ENCODE measurements around the gene CRISPLD2. TPM values are rescaled to one million over a fixed set of nuclear protein-coding genes. Genes with fewer than 3 reads are reported as not detected.

CRISPLD2 gene
- polyA plus RNA-seq, 1 donor from 2014 or later: 0.06 TPM

DNA sequence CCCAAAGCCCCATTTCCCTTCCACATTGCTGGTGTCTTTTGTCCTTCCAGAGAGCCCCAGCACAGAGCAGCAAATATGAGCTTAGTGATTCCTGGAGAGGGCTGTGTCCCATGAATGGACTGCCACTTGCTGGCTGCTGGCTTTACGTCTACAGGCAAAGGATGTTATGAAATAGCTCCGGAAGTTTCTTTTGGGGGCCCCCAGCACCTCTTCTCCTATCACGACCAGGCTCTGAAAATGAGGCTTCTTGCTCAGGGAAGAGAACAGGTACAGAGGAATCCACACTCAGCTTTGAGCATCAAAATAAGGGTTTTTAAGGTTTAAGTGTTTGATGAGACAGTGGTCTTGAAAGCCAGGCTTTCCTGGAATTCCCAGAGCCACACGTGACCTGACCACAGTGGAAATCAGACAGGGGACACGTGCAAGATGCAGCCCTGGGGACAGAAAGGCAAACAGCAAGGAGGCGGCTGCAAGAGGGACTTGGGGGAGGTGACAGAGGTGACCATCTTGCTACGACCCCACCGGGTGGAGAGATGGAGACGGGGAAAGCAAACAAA lies 133.5 kb downstream of the CRISPLD2 start:
- H3K9me2 ChIP-seq (ENCODE audit: insufficient read depth, low read length): no peaks in the 10 kb centered on the region
- H3F3A ChIP-seq (ENCODE audit: insufficient read depth, low read length, poor library complexity, severe bottlenecking): no peaks in the 10 kb centered on the region
- no peaks in the 10 kb centered on the region for H3K27me3 ChIP-seq (ENCODE audit: insufficient read depth, low read depth, low read length)
- no peaks in the 10 kb centered on the region for H4K20me1 ChIP-seq (ENCODE audit: insufficient read depth)
- H3K9ac ChIP-seq (ENCODE audit: low read length): no peak overlapping the region
- TF ChIP-seq EZH2 (IDR thresholded peaks at IDR 0.05; ENCODE audit: borderline replicate concordance, insufficient read depth, low read length, poor library complexity, severe bottlenecking): no peak
- TF ChIP-seq, protein P1, sequence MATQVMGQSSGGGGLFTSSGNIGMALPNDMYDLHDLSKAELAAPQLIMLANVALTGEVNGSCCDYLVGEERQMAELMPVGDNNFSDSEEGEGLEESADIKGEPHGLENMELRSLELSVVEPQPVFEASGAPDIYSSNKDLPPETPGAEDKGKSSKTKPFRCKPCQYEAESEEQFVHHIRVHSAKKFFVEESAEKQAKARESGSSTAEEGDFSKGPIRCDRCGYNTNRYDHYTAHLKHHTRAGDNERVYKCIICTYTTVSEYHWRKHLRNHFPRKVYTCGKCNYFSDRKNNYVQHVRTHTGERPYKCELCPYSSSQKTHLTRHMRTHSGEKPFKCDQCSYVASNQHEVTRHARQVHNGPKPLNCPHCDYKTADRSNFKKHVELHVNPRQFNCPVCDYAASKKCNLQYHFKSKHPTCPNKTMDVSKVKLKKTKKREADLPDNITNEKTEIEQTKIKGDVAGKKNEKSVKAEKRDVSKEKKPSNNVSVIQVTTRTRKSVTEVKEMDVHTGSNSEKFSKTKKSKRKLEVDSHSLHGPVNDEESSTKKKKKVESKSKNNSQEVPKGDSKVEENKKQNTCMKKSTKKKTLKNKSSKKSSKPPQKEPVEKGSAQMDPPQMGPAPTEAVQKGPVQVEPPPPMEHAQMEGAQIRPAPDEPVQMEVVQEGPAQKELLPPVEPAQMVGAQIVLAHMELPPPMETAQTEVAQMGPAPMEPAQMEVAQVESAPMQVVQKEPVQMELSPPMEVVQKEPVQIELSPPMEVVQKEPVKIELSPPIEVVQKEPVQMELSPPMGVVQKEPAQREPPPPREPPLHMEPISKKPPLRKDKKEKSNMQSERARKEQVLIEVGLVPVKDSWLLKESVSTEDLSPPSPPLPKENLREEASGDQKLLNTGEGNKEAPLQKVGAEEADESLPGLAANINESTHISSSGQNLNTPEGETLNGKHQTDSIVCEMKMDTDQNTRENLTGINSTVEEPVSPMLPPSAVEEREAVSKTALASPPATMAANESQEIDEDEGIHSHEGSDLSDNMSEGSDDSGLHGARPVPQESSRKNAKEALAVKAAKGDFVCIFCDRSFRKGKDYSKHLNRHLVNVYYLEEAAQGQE (IDR thresholded peaks at IDR 0.05; ENCODE audit: borderline replicate concordance): no peak
- TF ChIP-seq EP300 (conservative IDR thresholded peaks at IDR 0.05; ENCODE audit: poor library complexity, severe bottlenecking): no peak
- H3K27ac ChIP-seq (ENCODE audit: low read length): no peak overlapping the region
- no peaks in the 10 kb centered on the region for H3K9me3 ChIP-seq (ENCODE audit: low read length)
- H3K4me2 ChIP-seq (ENCODE audit: low read length): no peak overlapping the region
- H2AFZ ChIP-seq (ENCODE audit: low read depth, low read length): no peak overlapping the region
- H3K4me3 ChIP-seq (ENCODE audit: low read length): no peak overlapping the region
- no peaks in the 10 kb centered on the region for H3K36me3 ChIP-seq (ENCODE audit: insufficient read depth, low read length)
- no peaks in the 10 kb centered on the region for H3K79me2 ChIP-seq (replicated peaks; ENCODE audit: insufficient read depth, low read length)

DNA sequence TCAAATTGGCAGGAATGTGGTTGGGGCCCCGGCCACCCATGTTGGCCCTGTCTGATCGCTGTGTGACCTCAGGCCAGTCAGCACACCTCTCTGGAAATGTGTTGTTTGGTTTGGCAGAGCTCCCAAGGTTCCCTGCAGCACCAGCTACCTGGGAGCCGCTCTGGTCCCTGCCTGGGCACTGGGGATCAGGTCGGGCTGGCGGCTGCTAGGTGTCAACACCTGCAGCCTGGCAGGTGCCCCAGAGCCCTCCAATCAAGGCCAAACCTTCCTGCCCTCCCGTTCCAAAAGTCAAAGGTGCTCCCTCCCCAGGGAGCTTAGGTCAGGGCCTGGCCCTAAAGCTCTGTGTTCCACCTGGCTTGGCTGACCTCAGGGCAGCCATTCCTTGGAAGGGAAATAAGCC lies 135.6 kb downstream of the CRISPLD2 start:
- TF ChIP-seq TAF1 (IDR thresholded peaks at IDR 0.05; ENCODE audit: low read depth) (no peak), MXI1 (conservative IDR thresholded peaks at IDR 0.05; ENCODE audit: poor library complexity, severe bottlenecking) (no peak), EP300 (conservative IDR thresholded peaks at IDR 0.05; ENCODE audit: poor library complexity, severe bottlenecking) (no peak), POLR2AphosphoS5 (IDR thresholded peaks at IDR 0.05) (no peak), SMC3 (conservative IDR thresholded peaks at IDR 0.05; ENCODE audit: poor library complexity) (no peak), RAD21 (conservative IDR thresholded peaks at IDR 0.05) (no peak), EZH2 (IDR thresholded peaks at IDR 0.05; ENCODE audit: borderline replicate concordance, insufficient read depth, low read length, poor library complexity, severe bottlenecking) (no peak)
- TF ChIP-seq, protein P1 (IDR thresholded peaks at IDR 0.05; ENCODE audit: borderline replicate concordance): no peak
- TF ChIP-seq, protein P2, sequence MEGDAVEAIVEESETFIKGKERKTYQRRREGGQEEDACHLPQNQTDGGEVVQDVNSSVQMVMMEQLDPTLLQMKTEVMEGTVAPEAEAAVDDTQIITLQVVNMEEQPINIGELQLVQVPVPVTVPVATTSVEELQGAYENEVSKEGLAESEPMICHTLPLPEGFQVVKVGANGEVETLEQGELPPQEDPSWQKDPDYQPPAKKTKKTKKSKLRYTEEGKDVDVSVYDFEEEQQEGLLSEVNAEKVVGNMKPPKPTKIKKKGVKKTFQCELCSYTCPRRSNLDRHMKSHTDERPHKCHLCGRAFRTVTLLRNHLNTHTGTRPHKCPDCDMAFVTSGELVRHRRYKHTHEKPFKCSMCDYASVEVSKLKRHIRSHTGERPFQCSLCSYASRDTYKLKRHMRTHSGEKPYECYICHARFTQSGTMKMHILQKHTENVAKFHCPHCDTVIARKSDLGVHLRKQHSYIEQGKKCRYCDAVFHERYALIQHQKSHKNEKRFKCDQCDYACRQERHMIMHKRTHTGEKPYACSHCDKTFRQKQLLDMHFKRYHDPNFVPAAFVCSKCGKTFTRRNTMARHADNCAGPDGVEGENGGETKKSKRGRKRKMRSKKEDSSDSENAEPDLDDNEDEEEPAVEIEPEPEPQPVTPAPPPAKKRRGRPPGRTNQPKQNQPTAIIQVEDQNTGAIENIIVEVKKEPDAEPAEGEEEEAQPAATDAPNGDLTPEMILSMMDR (IDR thresholded peaks at IDR 0.05; ENCODE audit: poor library complexity, severe bottlenecking): no peak
- no peaks in the 10 kb centered on the region for H4K20me1 ChIP-seq (ENCODE audit: insufficient read depth)
- H3K4me3 ChIP-seq (ENCODE audit: low read length): no peak overlapping the region
- no peaks in the 10 kb centered on the region for H3K79me2 ChIP-seq (replicated peaks; ENCODE audit: insufficient read depth, low read length)
- no peaks in the 10 kb centered on the region for H3K36me3 ChIP-seq (ENCODE audit: insufficient read depth, low read length)
- no peak overlapping the region for H2AFZ ChIP-seq (ENCODE audit: low read depth, low read length)
- H3F3A ChIP-seq (ENCODE audit: insufficient read depth, low read length, poor library complexity, severe bottlenecking): no peaks in the 10 kb centered on the region
- H3K9me3 ChIP-seq (ENCODE audit: low read length): no peaks in the 10 kb centered on the region
- H3K9ac ChIP-seq (ENCODE audit: low read length): no peak overlapping the region
- no peak overlapping the region for H3K27ac ChIP-seq (ENCODE audit: low read length)
- no peaks in the 10 kb centered on the region for H3K27me3 ChIP-seq (ENCODE audit: insufficient read depth, low read depth, low read length)
- no peaks in the 10 kb centered on the region for H3K9me2 ChIP-seq (ENCODE audit: insufficient read depth, low read length)
- no peak overlapping the region for H3K4me2 ChIP-seq (ENCODE audit: low read length)
